Measurements from ENCODE around the gene GGPS1.

- TF ChIP-seq CTCF (IDR thresholded peaks at IDR 0.05), result no peak
- TF ChIP-seq POLR2A (IDR thresholded peaks at IDR 0.05), result no peak
These were observed 29.1 kb upstream of the GGPS1 start for GRCh38 chr1:235299169-235299858.

Measured in heart left ventricle (tissue), 13 donors.